Astrocyte of the spinal cord (primary cell): Measurements from ENCODE around the gene TMEM201.

Experiments used
- DNase-seq: peaks from one replicate; pipeline ENCODE4 v3.0.0; 2011; ENCODE audit warnings: low read depth, low spot score
- H3K4me3 ChIP-seq: 2 replicates; pipeline ENCODE4 v1.5.1; 2011; ENCODE audit warnings: low read depth, mild to moderate bottlenecking, low read length, moderate library complexity
- CTCF ChIP-seq: IDR thresholded peaks from 2 replicates; pipeline ENCODE4 v1.5.1; 2012; ENCODE audit warnings: low read depth, mild to moderate bottlenecking, low read length, inconsistent platforms
- in situ Hi-C: cut with HindIII; loops from 2 replicates; pipeline ENCODE4 v1.10.0; 2017; ENCODE audit warnings: low sequenced_read_pairs

TMEM201 gene

GRCh38 chr1:9575486-9575885, 13.2 kb upstream of the TMEM201 start:
- no peak overlapping the region for H3K4me3 ChIP-seq
- in situ Hi-C loops = no loop called here
- no peak for DNase-seq
- TF ChIP-seq CTCF = no peak

- DNase-seq = no peak
- in situ Hi-C loops = no loop called here
- H3K4me3 ChIP-seq = no peak overlapping the region
- TF ChIP-seq CTCF = no peak
Observed at GRCh38 chr1:9576903-9577302, 11.8 kb upstream of the TMEM201 start.

GRCh38 chr1:9577423-9577822, 11.3 kb upstream of the TMEM201 start:
- TF ChIP-seq CTCF = no peak
- in situ Hi-C loops = no loop called here
- H3K4me3 ChIP-seq = no peak overlapping the region
- no peak for DNase-seq

GRCh38 chr1:9580942-9581341, 7.8 kb upstream of the TMEM201 start:
- H3K4me3 ChIP-seq = no peak overlapping the region
- in situ Hi-C loops = no loop called here
- TF ChIP-seq CTCF = no peak
- DNase-seq = no peak

- TF ChIP-seq CTCF = no peak
- DNase-seq = no peak
- no peak overlapping the region for H3K4me3 ChIP-seq
- in situ Hi-C loops = no loop called here
Observed at GRCh38 chr1:9586147-9586766, 2.5 kb upstream of the TMEM201 start.

- H3K4me3 ChIP-seq = peak overlapping the region; percentile 56
- TF ChIP-seq CTCF = no peak
- DNase-seq = peak; percentile 36
- in situ Hi-C loops = no loop called here
Observed at GRCh38 chr1:9589144-9589718, 520 bp downstream of the TMEM201 start.

- in situ Hi-C loops = no loop called here
- H3K4me3 ChIP-seq = peak overlapping the region; percentile 56
- peak; percentile 6 for DNase-seq
- TF ChIP-seq CTCF = no peak
Observed at GRCh38 chr1:9589719-9590157, 1.0 kb downstream of the TMEM201 start.
